GM19395 (cell line): ENCODE data around the gene UTP18.
"Not testable (repeated sequence)": the region's sequence is repeated elsewhere in the genome, so short reads cannot be mapped to it uniquely, and the experiment has no call there.

Experiments
- ATAC-seq: cut with Tn5 transposase; IDR thresholded peaks from one replicate; pipeline ENCODE4 v1.9.1; 2021; ENCODE audit warnings: mild to moderate bottlenecking, moderate library complexity; ENCODE audit not compliant: unreplicated experiment

UTP18 gene

DNA sequence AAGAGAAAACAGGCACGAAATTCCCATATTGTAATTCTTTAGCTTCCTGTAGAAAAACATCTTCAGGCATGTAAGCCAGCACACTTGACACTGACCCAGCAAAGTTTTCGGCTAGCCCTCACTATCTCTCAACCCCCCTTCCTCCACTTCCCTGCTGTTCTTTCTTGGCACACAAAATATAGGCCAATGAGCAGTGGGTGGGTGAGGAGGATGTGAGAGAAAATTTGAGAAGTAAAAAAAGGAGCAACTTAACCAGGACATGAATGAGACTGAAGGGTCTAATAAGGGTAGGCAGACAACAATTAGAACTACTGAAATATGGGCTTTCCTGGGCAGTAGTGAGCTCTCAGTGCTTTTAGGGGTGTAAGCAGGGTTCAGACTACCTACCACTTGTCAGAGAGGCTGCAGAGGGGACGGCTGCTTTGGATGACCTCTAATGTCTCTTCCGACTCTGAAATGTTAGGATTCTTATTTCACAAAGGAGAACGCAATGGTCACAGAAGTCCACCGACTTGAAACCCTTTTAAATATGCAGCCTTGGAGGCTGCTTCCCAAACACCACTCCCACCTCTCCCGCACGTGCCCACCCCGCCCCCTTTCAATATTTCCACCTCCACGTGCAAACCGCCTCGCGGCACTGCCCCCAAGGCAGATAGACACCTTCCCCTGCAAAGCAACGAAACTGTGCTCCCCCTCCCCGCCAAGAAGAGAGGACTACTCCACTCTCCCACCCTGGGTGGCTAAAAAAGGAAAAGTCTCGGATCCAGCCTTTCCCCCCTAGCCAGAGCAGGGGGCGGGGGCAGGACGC, 1.4 kb upstream of the UTP18 start:
- ATAC-seq = no peak

DNA sequence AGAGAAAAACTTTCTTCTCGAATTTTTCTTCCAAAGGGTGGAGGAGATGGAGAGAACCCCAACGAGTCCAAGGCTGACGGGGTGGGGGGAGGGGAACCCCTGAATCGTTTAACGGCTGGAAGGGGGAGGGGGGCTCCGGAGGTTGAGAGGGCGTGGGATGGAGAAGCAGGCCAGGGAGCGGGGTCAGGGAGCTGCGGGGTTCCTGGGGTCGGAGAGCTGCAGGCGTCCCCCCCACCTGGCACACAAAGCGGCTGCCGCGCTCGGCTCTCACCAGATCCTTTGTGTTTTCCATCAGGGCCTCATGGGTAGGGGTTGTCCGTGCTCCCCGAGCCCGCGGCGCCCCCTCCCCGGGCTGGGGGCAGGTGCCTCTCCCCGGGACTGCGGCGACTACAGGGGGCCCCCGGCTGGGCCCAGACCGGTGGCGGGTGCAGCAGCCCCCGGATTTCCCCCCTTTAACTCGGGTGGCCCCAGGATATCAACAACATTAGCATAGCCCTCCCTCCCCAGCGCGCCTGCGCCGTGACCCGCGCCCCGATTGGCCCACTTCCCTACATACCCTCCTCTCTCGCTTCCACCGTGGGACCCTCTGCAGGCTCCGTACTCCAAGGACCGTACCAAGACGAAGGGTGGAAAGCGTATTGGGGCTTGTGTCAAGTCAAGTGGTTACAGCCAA, 646 bp upstream of the UTP18 start, which contains the start of gene MBTD1:
MBTD1 (minus strand) TSS at position 486 of the 673 bp plus-strand sequence. CDS start 34,888 bp downstream, outside the sequence.
- peak; percentile 85 for ATAC-seq

DNA sequence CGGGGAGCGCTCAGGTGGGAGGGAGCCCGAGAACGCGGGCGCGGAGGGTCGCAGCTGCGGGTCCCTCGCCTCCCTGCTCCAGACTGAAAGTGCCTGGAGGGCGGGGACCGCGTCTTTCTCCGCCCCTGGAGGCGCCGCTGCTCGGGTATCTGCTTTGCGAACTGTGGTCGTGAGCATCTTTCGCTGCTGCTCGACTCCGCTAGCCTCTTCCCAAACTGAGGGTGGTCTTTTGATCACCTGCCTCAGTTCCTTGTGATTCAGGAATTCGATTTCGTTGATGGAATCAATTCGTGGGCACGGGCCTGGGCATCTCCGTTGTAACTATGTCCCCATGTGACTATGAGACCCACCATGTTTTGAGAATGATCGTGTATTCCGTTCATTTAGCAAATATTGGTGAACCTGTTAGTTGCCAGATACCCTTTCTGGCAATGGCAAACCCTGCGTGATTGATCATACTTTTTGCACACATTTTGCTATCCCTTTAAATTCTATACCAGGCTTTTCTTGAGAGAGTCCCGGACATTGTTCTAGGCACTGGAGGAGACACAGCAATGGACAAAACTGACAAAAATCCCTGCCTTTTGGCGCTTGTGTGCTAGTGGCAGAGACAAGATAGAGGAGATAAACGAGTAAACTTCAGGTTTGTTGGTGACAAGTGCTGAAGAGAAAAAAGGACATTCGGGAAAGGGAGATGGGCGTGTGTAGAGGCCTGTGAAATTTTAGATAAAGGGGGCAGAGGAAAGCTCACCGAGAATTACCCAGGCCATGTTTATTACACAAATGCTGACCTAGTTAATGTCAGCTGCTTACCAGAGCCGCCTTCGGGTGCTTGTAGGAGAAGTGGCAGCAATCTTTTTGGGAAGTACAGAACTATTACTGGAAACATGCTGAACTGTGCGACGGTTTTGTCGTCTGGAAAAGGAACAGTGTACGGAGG, 948 bp downstream of the UTP18 start:
- no peak for ATAC-seq

DNA sequence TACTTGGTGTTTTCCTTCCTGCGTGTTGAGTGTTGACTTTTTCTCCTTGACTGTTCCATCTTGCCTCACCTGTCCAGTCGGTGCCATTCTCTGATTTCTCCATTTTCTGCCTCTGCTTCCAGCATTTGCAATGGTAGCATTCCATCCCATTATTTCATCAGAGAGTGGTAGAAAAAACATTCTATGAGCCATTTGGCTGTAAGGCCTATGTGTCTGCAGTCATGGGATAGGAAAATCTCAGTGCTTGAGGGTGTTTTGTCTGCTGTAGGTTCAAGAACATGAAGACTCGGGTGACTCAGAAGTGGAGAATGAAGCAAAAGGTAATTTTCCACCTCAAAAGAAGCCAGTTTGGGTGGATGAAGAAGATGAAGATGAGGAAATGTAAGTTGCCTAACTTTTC, 2.7 kb downstream of the UTP18 start:
- no peak for ATAC-seq

DNA sequence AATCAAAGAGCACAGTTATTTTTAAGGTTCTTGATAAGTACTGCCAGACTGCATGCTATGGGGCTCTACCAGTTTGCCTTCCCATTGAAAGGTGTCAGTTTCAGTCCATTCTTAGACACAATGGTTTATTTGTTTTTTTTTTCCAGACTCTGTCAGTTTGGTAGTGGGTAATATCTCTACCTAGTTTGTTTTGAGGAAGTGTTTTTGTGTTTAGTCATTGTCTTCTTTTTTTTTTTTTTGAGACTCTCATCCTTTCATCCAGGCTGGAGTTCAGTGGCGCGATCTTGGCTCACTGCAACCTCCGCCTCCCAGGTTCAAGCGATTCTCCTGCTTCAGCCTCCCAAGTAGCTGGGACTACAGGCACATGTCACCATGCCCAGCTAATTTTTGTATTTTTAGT, 4.1 kb downstream of the UTP18 start:
- ATAC-seq = not testable (repeated sequence)

DNA sequence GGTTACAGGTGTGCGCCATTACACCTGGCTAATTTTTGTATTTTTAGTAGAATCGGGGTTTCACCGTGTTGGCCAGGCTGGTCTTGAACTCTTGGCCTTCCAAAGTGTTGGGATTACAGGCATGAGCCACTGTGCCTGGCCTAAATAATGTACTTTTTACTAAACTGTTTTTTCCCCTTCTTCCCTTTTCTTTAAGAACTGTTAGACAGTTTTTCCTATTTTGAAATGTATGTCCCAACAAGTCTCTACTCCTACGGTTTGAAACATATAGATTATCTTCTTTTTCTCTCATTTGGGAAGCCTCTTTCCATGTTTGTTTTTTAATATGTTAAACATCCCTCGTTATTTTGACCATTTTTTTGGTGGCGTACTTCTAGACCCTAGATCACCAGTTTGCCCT, 9.6 kb downstream of the UTP18 start:
- ATAC-seq = no peak

DNA sequence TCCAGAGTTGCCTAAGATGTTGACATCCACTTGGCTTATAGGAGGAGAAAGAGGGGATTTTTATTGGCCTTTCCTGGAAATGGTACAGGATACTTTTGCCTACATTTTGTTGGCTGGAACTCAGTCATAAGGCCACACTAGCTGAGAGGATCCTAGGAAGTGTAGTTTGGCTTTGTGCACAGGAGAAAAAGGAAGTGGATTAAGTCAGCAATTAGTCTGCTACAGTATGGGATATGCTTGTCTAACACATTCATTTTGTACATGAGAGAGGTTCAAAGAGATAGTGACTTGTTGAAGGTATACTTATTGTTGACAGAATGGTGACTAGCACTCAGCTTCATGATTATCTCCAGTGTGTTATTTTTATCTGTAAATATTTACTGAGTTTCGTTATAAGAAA, 10.3 kb downstream of the UTP18 start:
- ATAC-seq = no peak

DNA sequence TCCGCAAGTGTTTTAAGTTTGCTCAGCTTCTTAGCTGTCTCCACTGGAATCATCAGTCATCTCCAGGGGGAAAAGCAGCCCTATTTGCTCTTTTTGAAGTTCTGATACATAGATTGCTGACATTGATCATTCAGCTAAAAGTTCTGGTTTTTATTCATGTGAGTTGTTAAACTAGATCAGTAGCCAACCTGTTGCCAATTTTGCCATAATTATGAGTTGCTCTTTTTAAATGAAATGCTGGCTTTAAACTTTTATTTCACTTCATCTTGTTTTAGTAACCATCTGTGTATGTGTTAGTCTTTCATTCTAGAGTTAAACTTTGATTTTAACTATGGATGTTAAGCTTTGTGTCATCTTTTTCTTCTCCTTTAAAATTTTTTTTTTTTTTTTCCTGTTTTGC, 12.5 kb downstream of the UTP18 start:
- ATAC-seq = no peak

DNA sequence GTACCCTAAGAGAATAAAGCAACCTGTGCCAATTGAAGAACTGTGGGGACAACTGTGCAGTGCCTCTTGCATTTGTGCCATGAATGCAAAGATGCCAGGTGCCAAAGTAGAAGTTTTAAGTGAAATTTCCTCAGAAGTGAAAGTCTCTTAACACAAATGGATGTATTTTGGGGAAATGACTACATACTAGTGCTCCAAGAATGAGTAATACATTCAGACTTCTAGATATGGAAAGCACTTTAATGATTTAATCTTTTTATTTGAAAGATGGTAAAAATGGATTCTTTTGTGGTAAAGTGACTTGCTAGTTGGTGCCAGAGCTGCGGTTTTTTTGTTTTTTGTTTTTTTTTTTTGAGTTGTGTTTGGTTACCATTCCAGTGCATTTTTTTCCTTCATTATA, 15.0 kb downstream of the UTP18 start:
- ATAC-seq = no peak

DNA sequence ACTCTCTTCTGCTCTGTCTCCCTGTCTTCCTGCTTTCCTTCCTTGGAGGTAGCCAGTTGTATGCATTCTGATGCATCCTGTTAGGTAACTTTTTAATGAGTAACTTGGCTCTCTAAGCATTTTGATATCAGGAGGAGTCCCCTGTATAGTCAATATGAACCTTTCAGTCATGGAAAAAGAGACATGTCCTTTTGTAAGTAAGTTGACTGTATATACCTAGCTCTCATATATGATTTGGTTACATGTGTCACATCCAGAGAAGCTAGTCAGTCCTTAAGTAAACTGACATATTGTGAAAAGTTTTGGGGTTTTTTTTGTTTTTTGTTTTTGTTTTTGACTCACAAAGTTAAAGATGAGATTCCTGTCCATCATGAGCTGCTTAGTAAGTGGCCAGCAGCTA, 18.8 kb downstream of the UTP18 start:
- ATAC-seq = no peak

DNA sequence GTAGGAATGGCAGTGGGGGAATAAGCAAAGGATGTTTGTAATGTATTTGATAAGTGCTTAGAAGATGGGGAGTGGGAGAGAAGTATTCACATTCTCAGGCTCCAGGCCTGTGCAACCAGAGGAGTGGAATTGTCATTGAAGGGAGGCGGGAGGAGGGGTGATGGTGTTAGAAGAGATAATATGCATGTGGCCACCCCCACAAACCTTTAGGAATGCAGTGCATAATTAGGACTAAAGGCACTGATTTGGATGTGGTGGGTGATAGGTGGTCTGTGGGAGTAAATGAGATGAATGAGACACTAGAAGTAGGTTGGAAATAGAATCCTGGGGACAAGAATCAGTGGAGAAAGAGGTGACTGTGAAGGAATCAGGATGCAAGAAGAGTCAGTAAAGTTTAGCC, 27.1 kb downstream of the UTP18 start:
- no peak for ATAC-seq

DNA sequence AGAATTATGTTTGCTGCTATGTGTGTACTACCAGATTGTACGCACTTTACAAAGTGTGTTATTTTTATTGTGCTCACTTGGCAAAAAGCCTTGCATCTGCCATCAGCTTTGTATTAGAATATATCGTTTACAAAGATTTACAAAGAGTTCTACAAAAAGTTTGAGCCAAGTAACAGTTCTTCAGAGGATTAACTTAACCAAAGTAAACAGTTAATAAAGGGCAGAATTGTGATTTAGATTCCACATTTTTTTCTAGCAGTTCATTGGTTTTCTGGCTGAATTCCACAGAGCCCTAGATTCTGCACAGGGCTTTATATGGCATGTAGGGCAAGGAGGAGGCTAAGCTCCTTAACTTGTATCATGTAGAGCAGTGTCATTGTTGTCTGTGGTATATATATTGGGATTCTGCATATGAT, 29.4 kb downstream of the UTP18 start:
- ATAC-seq = no peak

DNA sequence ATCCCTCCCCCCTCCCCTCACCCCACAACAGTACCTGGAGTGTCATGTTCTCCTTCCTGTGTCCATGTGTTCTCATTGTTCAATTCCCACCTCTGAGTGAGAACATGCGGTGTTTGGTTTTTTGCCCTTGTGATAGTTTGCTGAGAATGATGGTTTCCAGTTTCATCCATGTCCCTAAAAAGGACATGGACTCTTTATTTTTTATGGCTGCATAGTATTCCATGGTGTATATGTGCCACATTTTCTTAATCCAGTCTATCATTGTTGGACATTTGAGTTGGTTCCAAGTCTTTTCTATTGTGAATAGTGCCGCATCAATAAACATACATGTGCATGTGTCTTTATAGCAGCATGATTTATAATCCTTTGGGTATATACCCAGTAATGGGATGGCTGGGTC, 34.0 kb downstream of the UTP18 start:
- ATAC-seq = not testable (repeated sequence)

DNA sequence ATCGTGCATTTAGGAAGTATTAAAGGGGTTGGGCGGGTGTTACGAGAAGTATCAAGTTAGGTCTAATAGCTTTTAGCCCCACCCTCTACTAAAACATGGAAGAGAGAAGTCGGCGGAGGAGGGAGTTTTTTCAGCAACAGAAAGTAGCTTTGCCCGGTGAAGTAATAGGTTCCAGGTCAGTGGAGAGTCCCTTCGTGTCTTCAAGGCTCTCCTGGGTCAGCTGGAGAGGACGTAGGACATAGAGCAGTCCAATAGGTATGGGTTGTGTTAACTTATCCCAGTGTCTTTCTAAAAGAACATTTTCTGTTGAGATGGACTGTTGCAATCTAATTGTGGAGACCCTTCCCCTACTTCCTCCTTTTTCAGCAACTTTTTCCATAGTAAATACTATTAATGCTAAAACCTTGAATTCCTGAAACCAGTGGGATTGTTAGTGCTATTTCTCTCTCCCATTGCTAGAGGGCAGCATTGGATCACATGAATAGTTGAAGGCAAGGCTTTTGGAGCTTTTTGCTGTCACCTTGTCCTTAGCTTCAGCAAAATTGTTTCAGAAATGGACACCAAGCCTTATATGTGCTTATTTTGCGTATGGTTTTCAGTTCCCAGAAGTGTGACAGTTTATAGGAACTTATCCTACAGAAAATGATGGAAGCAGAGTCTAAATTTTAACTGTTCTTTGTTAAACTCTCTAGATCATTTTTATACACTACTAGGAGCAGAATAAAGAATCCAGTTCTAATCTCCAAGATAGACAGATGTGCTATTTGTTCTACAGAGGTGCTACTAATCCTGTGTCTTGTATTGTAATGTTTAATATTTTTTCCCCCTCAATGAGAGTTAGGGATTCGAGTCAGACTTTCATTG, 38.4 kb downstream of the UTP18 start:
- ATAC-seq = no peak

DNA sequence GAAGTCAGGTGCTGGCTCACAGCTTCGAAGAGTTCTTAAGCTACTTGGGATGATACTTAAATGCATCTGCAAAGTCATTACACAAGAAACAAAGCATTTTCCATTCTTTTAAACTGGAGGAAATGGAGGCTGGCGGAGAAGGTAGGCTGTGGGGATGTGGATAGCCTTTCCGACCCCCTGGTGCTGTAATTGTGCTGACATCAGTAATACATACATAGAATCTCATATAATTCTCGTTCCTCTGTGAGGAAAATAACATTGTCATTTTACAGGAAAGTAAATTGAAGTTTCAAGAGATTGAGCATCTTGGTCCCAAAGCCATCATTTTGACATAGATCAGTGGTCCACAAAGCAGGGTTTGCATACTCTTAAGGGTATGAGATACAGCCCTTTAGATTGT, 39.5 kb downstream of the UTP18 start:
- no peak for ATAC-seq

DNA sequence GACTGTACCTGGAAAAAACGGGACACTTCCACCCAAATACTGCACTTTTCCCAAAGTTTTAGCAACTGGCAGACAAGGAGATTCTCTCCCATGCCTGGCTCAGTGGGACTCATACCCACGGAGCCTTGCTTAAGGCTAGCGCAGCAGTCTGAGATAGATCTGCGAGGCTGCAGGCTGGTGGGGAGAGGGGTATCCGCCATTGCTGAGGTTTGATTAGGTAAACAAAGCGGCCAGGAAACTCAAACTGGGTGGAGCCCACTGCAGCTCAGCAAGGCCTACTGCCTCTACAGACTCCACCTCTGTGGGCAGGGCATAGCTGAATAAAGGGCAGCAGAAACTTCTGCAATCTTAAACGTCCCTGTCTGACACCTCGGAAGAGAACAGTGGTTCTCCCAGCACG, 44.8 kb downstream of the UTP18 start:
- no peak for ATAC-seq

DNA sequence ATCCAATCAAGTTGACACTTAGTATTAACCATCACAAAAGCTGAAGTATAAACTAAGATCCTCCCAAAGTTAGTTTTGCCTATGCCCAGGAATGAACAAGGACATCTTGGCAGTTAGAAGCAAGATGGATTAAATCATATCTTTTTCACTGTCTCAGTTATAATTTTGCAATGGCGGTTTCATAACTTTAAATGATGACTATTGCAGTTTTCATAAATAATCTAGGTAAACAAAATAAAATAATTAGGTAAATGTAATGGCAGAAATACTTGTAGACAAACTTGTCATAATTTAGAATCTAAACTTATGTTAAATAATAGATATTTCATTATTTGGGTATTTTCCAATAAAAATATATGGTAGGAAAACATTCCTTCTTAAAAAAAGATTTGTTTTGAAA, 51.7 kb downstream of the UTP18 start:
- not testable (repeated sequence) for ATAC-seq

DNA sequence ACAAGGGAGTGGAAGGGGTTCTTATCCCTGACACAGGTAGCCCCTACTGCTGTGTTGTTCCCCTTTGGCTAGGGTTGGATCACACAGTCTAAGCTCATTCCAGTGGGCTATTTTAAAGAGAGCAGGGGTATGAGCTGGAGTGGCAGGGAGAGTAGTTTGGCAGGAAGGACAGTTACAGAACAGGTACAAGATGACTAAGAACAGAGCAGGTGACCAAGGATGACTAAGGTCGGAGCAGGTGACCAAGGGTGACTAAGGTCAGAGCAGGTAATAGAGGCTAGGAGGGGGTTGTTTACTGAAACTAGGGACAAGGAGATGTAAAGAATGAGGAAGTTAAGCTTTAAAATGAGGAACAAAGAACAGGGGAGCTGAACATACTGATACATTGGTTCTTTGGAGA, 58.8 kb downstream of the UTP18 start:
- no peak for ATAC-seq

DNA sequence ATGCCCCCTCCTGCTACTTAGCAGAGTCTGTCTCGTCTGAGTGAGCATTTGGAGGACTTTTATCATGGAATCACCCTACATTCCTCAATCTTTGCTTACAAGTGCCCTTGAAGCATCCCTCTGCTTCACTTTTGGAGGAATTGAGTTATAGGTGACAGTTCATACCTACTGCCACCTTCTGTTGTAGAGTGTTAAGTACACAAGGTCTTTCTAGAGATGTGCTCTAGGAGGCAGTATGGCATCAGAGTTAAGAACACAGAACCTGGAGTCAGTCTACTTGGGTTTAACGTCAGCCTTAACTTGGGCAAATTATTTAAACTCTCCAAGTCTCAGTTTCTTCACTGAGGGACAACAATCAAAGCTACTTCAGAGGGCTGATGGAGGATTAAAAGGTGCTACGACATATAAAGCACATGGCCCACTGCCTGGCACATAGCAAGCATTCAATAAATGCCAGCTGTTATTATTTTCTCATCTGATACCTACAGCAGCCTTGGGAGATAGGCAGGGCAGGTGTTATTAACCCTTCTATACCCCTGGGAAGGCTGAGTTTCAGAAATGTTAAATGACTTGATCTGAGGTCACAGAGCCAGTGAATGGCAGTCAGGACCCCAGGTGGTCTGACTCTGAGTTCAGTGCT, 62.2 kb downstream of the UTP18 start:
- ATAC-seq = no peak

DNA sequence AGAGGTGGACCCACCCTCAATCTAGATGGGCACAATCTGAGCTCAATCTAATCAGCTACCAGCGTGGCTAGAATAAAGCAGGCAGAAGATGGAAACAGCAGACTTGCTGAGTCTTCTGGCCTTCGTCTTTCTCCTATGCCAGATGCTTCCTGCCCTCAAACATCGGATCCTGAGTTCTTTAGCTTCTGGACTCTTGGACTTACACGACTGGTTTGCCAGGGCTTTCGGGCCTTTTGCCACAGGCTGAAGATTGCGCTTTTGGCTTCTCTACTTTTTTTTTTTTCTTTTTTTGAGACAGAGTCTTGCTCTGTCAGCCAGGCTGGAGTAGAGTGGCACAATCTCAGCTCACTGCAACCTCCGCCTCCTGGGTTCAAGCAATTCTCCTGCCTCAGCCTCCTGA, 65.1 kb downstream of the UTP18 start:
- ATAC-seq = no peak
